Measurements from ENCODE around the gene BSG. TPM values are rescaled to one million over a fixed set of nuclear protein-coding genes. Genes with fewer than 3 reads are reported as not detected.
A peak's percentile ranks its signal among the peaks of the same experiment; 100 is the strongest.
"Not testable (repeated sequence)": the region's sequence is repeated elsewhere in the genome, so short reads cannot be mapped to it uniquely, and the experiment has no call there.

BSG gene
- total RNA-seq, 6 donors from 2014 or later = 222 to 429 (median 387) TPM

GRCh38 chr19:601310-601709, 28.9 kb downstream of the BSG start:
- H3K4me3 ChIP-seq = no peak overlapping the region
- H3K9me3 ChIP-seq = no peaks in the 10 kb centered on the region
- H3K27me3 ChIP-seq = no peaks in the 10 kb centered on the region
- H3K27ac ChIP-seq = no peak overlapping the region
- H3K36me3 ChIP-seq = no peaks in the 10 kb centered on the region
- H3K4me1 ChIP-seq = no peaks in the 10 kb centered on the region
- DNase-seq = peak in 1 of 2 donors; percentile 55
- ATAC-seq (ENCODE audit: low FRiP score in 2 of 2) = no peak
- 94 to 95% methylated on average over 28 of the region's 28 CpGs for WGBS, 2 donors
- TF ChIP-seq POLR2AphosphoS5 (IDR thresholded peaks at IDR 0.05) = no peak
- TF ChIP-seq EP300 (IDR thresholded peaks at IDR 0.05) = no peak
- no peak for TF ChIP-seq POLR2A (IDR thresholded peaks at IDR 0.05)
- TF ChIP-seq, protein P1, sequence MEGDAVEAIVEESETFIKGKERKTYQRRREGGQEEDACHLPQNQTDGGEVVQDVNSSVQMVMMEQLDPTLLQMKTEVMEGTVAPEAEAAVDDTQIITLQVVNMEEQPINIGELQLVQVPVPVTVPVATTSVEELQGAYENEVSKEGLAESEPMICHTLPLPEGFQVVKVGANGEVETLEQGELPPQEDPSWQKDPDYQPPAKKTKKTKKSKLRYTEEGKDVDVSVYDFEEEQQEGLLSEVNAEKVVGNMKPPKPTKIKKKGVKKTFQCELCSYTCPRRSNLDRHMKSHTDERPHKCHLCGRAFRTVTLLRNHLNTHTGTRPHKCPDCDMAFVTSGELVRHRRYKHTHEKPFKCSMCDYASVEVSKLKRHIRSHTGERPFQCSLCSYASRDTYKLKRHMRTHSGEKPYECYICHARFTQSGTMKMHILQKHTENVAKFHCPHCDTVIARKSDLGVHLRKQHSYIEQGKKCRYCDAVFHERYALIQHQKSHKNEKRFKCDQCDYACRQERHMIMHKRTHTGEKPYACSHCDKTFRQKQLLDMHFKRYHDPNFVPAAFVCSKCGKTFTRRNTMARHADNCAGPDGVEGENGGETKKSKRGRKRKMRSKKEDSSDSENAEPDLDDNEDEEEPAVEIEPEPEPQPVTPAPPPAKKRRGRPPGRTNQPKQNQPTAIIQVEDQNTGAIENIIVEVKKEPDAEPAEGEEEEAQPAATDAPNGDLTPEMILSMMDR (IDR thresholded peaks at IDR 0.05) = no peak

DNA sequence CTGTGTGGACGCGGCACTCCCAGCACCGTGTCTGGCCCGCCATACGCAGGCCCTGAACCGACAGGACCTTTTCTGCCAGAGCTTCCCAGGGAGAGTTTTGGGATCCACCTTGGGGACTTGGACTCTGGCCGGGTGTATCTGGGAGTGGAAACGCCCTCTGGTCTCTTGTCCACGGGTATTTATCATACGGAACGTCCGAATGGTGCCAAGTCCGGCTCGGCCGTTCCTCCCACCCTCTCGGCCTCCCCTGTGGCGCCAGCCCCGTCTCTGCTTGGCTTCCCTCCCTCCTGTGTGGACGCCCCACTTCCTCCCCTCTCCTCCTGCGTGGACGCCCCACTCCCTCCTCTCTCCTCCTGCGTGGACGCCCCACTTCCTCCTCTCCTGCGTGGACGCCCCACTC, 29.4 kb downstream of the BSG start:
- no peaks in the 10 kb centered on the region for H3K9me3 ChIP-seq
- ATAC-seq (ENCODE audit: low FRiP score in 2 of 2) = no peak
- no peak overlapping the region for H3K27ac ChIP-seq
- H3K4me3 ChIP-seq = no peak overlapping the region
- DNase-seq = peak in 1 of 2 donors; percentile 50
- H3K27me3 ChIP-seq = no peaks in the 10 kb centered on the region
- no peaks in the 10 kb centered on the region for H3K36me3 ChIP-seq
- TF ChIP-seq POLR2A (IDR thresholded peaks at IDR 0.05) (no peak), POLR2AphosphoS5 (IDR thresholded peaks at IDR 0.05) (no peak), EP300 (IDR thresholded peaks at IDR 0.05) (no peak)
- TF ChIP-seq, protein P1 (IDR thresholded peaks at IDR 0.05) = no peak
- WGBS, 2 donors = 85 to 86% methylated on average over 24 to 25 of the region's 25 CpGs
- no peaks in the 10 kb centered on the region for H3K4me1 ChIP-seq

GRCh38 chr19:602391-603301, 30.2 kb downstream of the BSG start:
- ATAC-seq (ENCODE audit: low FRiP score in 2 of 2) = no peak
- Histone ChIP-seq H3K4me1 (no peaks in the 10 kb centered on the region), H3K27ac (no peak overlapping the region), H3K36me3 (no peaks in the 10 kb centered on the region), H3K9me3 (no peaks in the 10 kb centered on the region), H3K27me3 (no peaks in the 10 kb centered on the region), H3K4me3 (no peak overlapping the region)
- WGBS, 2 donors = 80 to 88% methylated on average over 20 to 22 of the region's 35 CpGs
- TF ChIP-seq POLR2AphosphoS5 (IDR thresholded peaks at IDR 0.05) (no peak), EP300 (IDR thresholded peaks at IDR 0.05) (no peak), POLR2A (IDR thresholded peaks at IDR 0.05) (no peak)
- TF ChIP-seq, protein P1 (IDR thresholded peaks at IDR 0.05) = no peak
- peak in 1 of 2 donors; percentile 68 for DNase-seq

DNA sequence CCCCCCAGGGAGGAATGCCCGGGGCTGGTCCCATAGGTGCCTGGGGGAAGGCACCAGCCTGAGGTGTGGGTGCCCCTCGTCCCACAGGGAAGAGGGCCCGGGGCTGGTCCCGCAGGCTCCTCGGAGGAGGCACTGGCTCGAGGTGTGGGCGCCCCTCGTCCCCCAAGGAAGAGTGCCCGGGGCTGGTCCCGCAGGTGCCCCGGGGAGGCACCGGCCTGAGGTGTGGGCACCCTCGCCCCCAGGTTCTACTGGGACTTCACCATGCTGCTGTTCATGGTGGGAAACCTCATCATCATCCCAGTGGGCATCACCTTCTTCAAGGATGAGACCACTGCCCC, 30.9 kb downstream of the BSG start:
- not testable (repeated sequence) for ATAC-seq (ENCODE audit: low FRiP score in 2 of 2); H3K27me3 ChIP-seq; H3K9me3 ChIP-seq; H3K4me3 ChIP-seq; H3K27ac ChIP-seq; H3K36me3 ChIP-seq; H3K4me1 ChIP-seq
- DNase-seq = peak in 1 of 2 donors; percentile 66
- 89% methylated on average over 12 of the region's 13 CpGs; no CpG with 5 or more reads in 1 of the 2 donors for whole genome bisulfite sequencing, 2 donors

GRCh38 chr19:603779-604178, 31.4 kb downstream of the BSG start:
- peaks cover 4 to 11% (median 7%) of the 10 kb centered on the region in 4 donors for H3K4me1 ChIP-seq
- not testable (repeated sequence) for H3K27me3 ChIP-seq; ATAC-seq (ENCODE audit: low FRiP score in 2 of 2); H3K9me3 ChIP-seq; H3K4me3 ChIP-seq; H3K27ac ChIP-seq; H3K36me3 ChIP-seq
- 94 to 96% methylated on average over 17 to 20 of the region's 20 CpGs for WGBS, 2 donors
- peak in 1 of 2 donors; percentile 65 for DNase-seq

DNA sequence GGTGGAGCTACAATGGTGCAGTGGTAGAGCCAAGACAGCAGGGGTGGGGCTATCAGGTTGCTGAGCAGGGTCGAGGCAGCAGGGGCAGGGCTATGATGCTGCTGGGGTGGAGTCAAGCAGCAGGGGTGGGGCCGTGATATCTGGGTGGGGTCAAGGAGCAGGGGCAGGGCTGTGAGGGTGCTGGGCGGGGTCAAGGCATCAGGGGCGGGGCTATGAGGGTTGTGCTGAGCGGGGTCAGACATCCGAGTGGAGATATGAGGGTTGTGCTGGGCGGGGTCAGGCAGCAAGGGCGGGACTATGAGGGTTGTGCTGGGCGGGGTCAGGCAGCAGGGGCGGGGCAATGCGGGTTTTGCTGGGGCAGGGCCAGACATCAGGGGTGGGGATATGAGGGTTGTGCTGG, 32.0 kb downstream of the BSG start:
- H3K36me3 ChIP-seq = no peaks in the 10 kb centered on the region
- H3K4me3 ChIP-seq = no peak overlapping the region
- H3K4me1 ChIP-seq = peaks cover 9 to 16% (median 12%) of the 10 kb centered on the region in 4 donors
- no peak for ATAC-seq (ENCODE audit: low FRiP score in 2 of 2)
- DNase-seq = peak in 1 of 2 donors; percentile 74
- WGBS, 2 donors = 81 to 94% methylated on average over 10 to 11 of the region's 11 CpGs
- no peaks in the 10 kb centered on the region for H3K27me3 ChIP-seq
- H3K27ac ChIP-seq = no peak overlapping the region
- H3K9me3 ChIP-seq = no peaks in the 10 kb centered on the region
- TF ChIP-seq POLR2AphosphoS5 (IDR thresholded peaks at IDR 0.05) (no peak), EP300 (IDR thresholded peaks at IDR 0.05) (no peak), POLR2A (IDR thresholded peaks at IDR 0.05) (no peak)
- TF ChIP-seq, protein P1 (IDR thresholded peaks at IDR 0.05) = no peak

DNA sequence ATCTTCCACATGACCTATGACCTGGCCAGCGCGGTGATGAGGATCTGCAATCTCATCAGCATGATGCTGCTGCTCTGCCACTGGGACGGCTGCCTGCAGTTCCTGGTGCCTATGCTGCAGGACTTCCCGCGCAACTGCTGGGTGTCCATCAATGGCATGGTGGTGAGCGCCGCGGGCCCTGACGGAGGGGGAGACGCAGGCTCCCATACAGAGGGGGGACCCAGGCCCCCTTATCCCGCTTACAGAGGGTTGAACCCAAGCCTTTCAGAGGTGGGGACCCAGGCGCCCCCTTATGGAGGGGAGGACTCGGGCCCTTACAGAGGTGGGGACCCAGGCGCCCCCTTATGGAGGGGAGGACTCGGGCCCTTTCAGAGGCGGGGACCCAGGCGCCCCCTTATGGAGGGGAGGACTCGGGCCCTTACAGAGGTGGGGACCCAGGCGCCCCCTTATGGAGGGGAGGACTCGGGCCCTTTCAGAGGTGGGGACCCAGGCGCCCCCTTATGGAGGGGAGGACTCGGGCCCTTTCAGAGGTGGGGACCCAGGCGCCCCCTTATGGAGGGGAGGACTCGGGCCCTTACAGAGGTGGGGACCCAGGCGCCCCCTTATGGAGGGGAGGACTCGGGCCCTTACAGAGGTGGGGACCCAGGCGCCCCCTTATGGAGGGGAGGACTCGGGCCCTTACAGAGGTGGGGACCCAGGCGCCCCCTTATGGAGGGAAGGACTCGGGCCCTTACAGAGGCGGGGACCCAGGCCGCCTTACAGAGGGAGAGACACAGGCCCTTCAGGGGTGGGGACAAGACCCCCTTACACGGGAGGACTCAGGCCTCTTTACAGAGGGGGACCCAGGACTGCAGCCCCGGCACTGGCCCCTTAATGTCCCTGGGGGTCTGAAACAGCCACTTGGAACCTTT, 32.9 kb downstream of the BSG start:
- not testable (repeated sequence) for H3K4me3 ChIP-seq; ATAC-seq (ENCODE audit: low FRiP score in 2 of 2); H3K27ac ChIP-seq; H3K9me3 ChIP-seq; H3K27me3 ChIP-seq; H3K36me3 ChIP-seq
- H3K4me1 ChIP-seq = peaks cover 16 to 26% (median 22%) of the 10 kb centered on the region in 4 donors
- DNase-seq = peak in 1 of 2 donors; percentile 60
- 86 to 89% methylated on average over 10 to 17 of the region's 34 CpGs for WGBS, 2 donors
